IPS-11a (cell line): ENCODE data around the gene ATG7.
"Not testable (repeated sequence)": the region's sequence is repeated elsewhere in the genome, so short reads cannot be mapped to it uniquely, and the experiment has no call there.

Source experiments
- H3K4me3 ChIP-seq: one replicate; pipeline ENCODE4 v1.5.1; 2013; ENCODE audit warnings: low read depth, low read length, control low read depth

The ATG7 gene

GRCh38 chr3:11582191-11582968, 310.2 kb downstream of the ATG7 start:
- no peak overlapping the region for H3K4me3 ChIP-seq

DNA sequence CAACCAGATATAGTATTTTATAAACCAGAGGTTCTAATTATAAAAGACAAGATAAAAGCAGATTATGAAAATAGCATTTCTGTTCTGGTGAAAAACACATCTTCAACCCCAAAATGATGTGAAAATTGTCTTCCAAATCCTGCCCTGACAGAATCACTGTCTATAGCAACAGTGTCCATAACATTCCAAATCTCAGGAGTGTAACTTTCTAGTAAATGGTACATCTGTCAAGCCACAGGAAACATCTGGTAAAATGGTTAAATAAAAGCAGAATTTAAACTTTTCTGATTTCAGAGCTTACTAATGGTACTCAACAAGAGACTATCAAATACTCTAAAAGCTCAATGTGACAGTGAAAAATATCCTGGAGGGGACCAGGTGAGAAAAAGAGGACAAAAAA, 311.0 kb downstream of the ATG7 start:
- no peak overlapping the region for H3K4me3 ChIP-seq

DNA sequence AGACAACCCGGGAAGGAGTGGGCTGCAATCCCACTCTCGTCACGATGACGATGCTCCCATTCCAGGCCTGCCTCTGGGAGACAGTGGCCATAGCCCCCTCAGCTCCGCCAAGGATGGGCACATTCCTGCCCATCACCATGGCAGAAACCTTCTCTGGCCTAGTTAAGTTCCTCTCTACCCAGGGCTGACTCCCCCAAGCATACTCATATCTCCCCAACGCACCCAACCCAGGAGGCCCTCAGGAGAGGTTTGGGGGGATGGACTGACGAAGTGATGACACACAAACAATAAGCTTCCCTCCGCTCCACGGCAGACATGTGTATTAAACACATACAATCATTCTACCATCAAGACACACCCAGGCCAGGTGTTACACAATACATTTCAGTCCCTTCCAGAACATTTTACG, 311.4 kb downstream of the ATG7 start:
- no peak overlapping the region for H3K4me3 ChIP-seq

GRCh38 chr3:11584570-11584969, 312.4 kb downstream of the ATG7 start:
- H3K4me3 ChIP-seq, result no peak overlapping the region

GRCh38 chr3:11587766-11588165, 315.6 kb downstream of the ATG7 start:
- no peak overlapping the region for H3K4me3 ChIP-seq

GRCh38 chr3:11588338-11588737, 316.1 kb downstream of the ATG7 start:
- H3K4me3 ChIP-seq, result no peak overlapping the region

DNA sequence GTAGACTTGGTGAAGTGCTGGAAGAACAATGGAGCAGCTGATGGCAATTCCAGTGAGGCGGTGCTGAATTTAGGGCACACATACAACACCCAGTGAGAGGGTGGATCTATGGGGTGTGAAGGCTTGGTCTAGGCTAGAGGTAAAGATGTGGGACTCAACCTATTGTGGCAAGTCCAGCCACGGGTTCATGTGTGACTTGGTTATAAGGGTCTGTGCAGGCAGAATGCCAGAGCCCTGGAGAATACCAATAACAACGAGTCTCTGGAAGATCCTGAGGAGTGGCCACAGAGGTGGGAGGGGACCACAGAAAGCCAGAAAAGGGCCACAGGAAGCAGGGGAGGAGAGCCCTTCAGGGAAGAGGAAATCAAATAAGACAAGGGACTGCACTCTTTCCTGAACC, 316.6 kb downstream of the ATG7 start:
- H3K4me3 ChIP-seq, result no peak overlapping the region

GRCh38 chr3:11589706-11590105, 317.5 kb downstream of the ATG7 start:
- no peak overlapping the region for H3K4me3 ChIP-seq

- no peak overlapping the region for H3K4me3 ChIP-seq
These were observed 318.8 kb downstream of the ATG7 start for GRCh38 chr3:11591002-11591355.

DNA sequence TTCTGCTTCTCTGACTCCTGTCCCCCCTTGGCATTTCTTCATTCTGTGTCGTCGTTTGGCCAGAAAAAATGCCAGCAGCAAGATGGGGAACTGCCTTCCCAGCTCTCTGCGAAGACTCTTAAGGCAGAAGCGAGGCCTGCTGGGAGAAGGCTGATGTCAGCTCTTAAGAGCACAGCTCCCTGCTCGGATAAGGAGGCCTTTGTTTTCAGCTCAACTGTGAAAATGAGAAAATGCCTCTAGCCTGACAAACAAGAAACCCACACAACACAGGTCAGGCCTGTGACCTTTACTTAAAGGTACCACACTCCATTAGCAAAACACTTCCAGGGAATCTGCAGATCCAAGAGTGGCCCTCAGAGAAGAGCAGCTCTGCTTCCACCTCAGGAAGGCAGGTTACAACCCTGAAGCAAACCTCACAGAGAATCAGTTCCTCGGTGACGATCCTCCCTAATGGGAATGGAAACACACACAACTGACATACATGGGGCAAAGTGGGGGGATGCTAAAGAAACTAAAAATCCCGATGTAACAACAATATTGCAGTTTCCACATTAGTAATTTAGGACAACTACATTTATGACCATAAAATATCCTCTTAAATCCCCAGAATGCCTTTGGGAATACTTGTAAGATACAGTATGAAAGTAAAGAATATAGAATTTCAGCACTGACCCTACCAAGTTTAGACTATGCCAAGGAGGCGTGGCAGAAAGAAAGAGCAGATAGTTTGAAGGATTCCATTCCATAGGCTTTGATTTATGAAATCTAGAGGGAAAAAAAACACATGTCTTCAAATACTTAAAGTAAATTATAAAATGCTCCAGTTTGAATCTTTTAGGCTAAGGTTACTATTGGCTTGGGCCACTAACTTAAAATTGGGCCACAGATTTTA, 319.4 kb downstream of the ATG7 start:
- no peak overlapping the region for H3K4me3 ChIP-seq

GRCh38 chr3:11592445-11593298, 320.5 kb downstream of the ATG7 start:
- H3K4me3 ChIP-seq, result no peak overlapping the region

- no peak overlapping the region for H3K4me3 ChIP-seq
These were observed 321.3 kb downstream of the ATG7 start for GRCh38 chr3:11593318-11594034.

DNA sequence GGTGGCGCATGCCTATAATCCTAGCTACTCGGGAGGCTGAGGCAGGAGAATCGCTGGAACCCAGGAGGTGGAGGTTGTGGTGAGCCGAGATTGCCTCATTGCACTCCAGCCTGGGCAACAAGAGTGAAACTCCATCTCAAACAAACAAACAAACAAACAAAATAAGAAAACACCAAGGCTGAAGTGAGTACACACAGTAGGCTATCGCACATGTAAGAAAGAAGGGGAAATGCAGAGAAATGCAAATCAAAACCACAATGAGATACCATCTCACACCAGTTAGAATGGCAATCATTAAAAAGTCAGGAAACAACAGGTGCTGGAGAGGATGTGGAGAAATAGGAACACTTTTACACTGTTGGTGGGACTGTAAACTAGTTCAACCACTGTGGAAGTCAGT, 322.8 kb downstream of the ATG7 start:
- not testable (repeated sequence) for H3K4me3 ChIP-seq

DNA sequence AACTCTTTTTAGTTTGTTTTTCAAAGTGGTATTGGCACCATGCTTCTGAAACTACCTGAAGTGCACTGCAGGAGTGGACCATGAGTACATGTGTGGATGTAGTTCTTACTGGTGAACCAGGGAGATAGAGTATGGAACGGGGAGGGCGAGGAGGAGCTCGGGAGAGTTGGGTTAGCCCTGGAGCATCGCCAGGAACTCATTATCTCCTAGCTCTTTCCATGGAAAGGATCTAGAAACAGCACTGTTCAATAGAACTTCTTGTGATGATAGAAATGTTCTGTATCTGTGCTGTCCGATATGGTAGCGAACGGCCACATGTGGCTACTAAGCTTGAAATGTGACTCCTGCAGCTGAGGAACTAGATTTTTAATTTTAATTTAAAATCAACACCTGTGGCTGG, 324.2 kb downstream of the ATG7 start:
- no peak overlapping the region for H3K4me3 ChIP-seq

DNA sequence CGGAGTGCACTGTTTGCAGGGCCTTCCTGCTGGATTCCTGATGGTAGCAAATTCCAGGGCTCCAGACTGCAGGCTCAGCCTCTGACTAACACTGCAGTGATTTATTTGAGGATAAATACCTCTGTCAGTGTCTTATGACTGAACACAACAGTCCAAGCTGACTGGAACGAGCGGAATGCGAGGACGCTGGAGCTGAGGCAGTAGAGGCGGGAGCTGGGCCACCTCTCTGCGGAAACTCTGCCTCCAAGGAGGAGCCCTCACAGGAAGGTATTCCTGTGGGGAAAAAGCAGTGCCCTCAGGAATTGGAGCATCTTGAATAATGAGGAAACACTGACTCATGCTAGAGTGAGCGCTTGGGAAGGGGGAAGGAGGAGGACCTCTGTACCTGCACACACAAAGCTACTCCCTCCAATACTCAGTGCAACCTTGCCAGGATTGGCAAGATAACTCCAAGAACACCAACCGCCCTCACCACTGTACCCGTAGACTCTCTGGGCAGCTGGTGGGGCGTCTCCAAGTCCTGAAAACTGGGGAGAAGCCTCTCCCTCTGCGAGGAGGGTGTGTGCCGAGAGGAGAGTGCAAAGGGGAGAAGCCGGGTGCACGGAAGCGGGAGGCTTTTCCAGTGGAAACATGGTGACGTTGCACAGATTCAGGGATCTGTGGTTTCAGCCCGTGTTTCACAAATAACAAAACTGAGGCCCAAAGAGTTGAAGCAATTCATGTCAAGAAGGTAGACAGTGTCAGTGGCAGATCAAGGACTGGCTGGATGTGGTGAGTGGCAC, 328.5 kb downstream of the ATG7 start:
- H3K4me3 ChIP-seq, result no peak overlapping the region

- H3K4me3 ChIP-seq, result no peak overlapping the region
These were observed 329.4 kb downstream of the ATG7 start for GRCh38 chr3:11601446-11602238.

DNA sequence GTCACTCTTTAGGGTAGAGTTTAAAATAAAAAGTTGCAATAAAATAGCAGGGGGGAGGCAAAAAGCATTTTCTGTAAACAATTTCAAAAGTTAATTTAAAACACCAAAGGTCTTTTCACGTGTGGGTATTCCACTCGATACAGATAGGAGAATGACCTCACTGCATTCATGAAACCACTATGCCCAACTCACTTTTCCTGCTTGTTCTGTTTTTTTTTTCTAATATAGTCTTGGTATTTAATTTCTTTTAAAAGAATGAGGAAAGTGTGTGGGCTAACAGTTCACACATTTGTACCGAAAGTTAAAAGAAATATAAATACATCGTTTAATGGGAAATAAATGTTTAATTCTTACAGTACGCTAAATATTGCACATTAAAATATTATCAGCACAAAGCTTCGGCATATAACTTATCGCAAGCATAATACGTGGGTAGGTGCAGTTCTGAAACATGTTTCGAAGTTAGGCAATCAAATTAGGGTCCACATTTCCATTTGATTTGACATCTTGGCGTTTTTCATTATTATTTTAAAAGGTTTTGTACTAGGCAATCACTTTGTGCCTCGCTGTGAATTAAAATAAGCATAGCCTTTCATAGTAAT, 330.1 kb downstream of the ATG7 start:
- H3K4me3 ChIP-seq, result no peak overlapping the region

GRCh38 chr3:11602886-11603527, 330.8 kb downstream of the ATG7 start:
- H3K4me3 ChIP-seq, result no peak overlapping the region
